ENCODE data around the gene RGS3.

RGS3 gene

GRCh38 chr9:113589890-113590289 lies 126.4 kb downstream of the RGS3 start:
- Histone ChIP-seq H3K27ac (ENCODE audit: low read length) (no peak overlapping the region), H3K9ac (ENCODE audit: low read length) (no peak overlapping the region), H3F3A (ENCODE audit: insufficient read depth, low read length) (no peaks in the 10 kb centered on the region), H2AFZ (ENCODE audit: low read length) (no peak overlapping the region), H3K4me2 (ENCODE audit: low read depth, low read length) (no peak overlapping the region), H3K9me3 (replicated peaks; ENCODE audit: insufficient read depth, low read length) (no peaks in the 10 kb centered on the region), H3K79me2 (ENCODE audit: low read length) (no peaks in the 10 kb centered on the region), H3K36me3 (replicated peaks; ENCODE audit: insufficient read depth, low read length) (no peaks in the 10 kb centered on the region), H4K20me1 (ENCODE audit: insufficient read depth, low read length) (no peaks in the 10 kb centered on the region), H3K9me2 (replicated peaks; ENCODE audit: insufficient read depth, low read length) (no peaks in the 10 kb centered on the region), H3K4me1 (ENCODE audit: low read length) (no peaks in the 10 kb centered on the region), H3K27me3 (replicated peaks; ENCODE audit: insufficient read depth, low read length) (no peaks in the 10 kb centered on the region), H3K4me3 (ENCODE audit: low read length) (no peak overlapping the region)
- TF ChIP-seq EZH2 (optimal IDR thresholded peaks at IDR 0.05; ENCODE audit: low read depth, low read length) = no peak
- TF ChIP-seq CTCF (IDR thresholded peaks at IDR 0.05; ENCODE audit: low read length) = no peak; the same call in 1 of the 2 replicates
- no peak for TF ChIP-seq EZH2phosphoT487 (IDR thresholded peaks at IDR 0.05; ENCODE audit: low read length)
- no peak for DNase-seq

- Histone ChIP-seq H3K4me1 (ENCODE audit: low read length) (no peaks in the 10 kb centered on the region), H3K9me3 (replicated peaks; ENCODE audit: insufficient read depth, low read length) (no peaks in the 10 kb centered on the region), H3K9me2 (replicated peaks; ENCODE audit: insufficient read depth, low read length) (no peaks in the 10 kb centered on the region), H3K4me3 (ENCODE audit: low read length) (no peak overlapping the region), H3K27me3 (replicated peaks; ENCODE audit: insufficient read depth, low read length) (no peaks in the 10 kb centered on the region), H3K79me2 (ENCODE audit: low read length) (no peaks in the 10 kb centered on the region), H3K27ac (ENCODE audit: low read length) (no peak overlapping the region), H3K4me2 (ENCODE audit: low read depth, low read length) (no peak overlapping the region), H3F3A (ENCODE audit: insufficient read depth, low read length) (no peaks in the 10 kb centered on the region), H2AFZ (ENCODE audit: low read length) (no peak overlapping the region), H3K36me3 (replicated peaks; ENCODE audit: insufficient read depth, low read length) (no peaks in the 10 kb centered on the region), H4K20me1 (ENCODE audit: insufficient read depth, low read length) (no peaks in the 10 kb centered on the region), H3K9ac (ENCODE audit: low read length) (no peak overlapping the region)
- TF ChIP-seq EZH2phosphoT487 (IDR thresholded peaks at IDR 0.05; ENCODE audit: low read length) (no peak), CTCF (IDR thresholded peaks at IDR 0.05; ENCODE audit: low read length) (no peak), EZH2 (optimal IDR thresholded peaks at IDR 0.05; ENCODE audit: low read depth, low read length) (no peak)
- no peak for DNase-seq
Observed at GRCh38 chr9:113590389-113590788, 126.9 kb downstream of the RGS3 start.

- Histone ChIP-seq H3K36me3 (replicated peaks; ENCODE audit: insufficient read depth, low read length) (no peaks in the 10 kb centered on the region), H3K4me2 (ENCODE audit: low read depth, low read length) (no peak overlapping the region), H3K27me3 (replicated peaks; ENCODE audit: insufficient read depth, low read length) (no peaks in the 10 kb centered on the region), H3K9ac (ENCODE audit: low read length) (no peak overlapping the region), H4K20me1 (ENCODE audit: insufficient read depth, low read length) (no peaks in the 10 kb centered on the region), H2AFZ (ENCODE audit: low read length) (no peak overlapping the region), H3K4me3 (ENCODE audit: low read length) (no peak overlapping the region), H3F3A (ENCODE audit: insufficient read depth, low read length) (no peaks in the 10 kb centered on the region), H3K9me3 (replicated peaks; ENCODE audit: insufficient read depth, low read length) (no peaks in the 10 kb centered on the region), H3K79me2 (ENCODE audit: low read length) (no peaks in the 10 kb centered on the region), H3K27ac (ENCODE audit: low read length) (no peak overlapping the region), H3K4me1 (ENCODE audit: low read length) (no peaks in the 10 kb centered on the region), H3K9me2 (replicated peaks; ENCODE audit: insufficient read depth, low read length) (no peaks in the 10 kb centered on the region)
- DNase-seq = peak; percentile 28
- TF ChIP-seq EZH2phosphoT487 (IDR thresholded peaks at IDR 0.05; ENCODE audit: low read length) = no peak
- TF ChIP-seq CTCF (IDR thresholded peaks at IDR 0.05; ENCODE audit: low read length) = peak; percentile 65
Observed at GRCh38 chr9:113590991-113591898, 127.7 kb downstream of the RGS3 start.

Measured in MM.1S (cell line).